GM12878 (cell line): ENCODE data around the gene NFYC.

Experiments used
- ATF7 ChIP-seq: fragments of 450-650 bp; IDR thresholded peaks from 2 replicates; pipeline ENCODE4 v1.6.1; 2016; ENCODE audit warnings: low read depth, mild to moderate bottlenecking
- CTCF ChIP-seq, 3 experiments: IDR thresholded peaks in 2 of 3; conservative IDR thresholded peaks in 1 of 3; 2 replicates each; pipeline ENCODE4 v1.5.1; 2011; ENCODE audit warnings: low read depth in 3 of 3, low read length in 3 of 3, mild to moderate bottlenecking in 3 of 3, control low read depth in 2 of 3, moderate library complexity in 2 of 3, inconsistent platforms in 1 of 3, mixed read lengths in 1 of 3; ENCODE audit not compliant: control insufficient read depth in 2 of 3, insufficient read depth in 1 of 3; ENCODE audit errors: extremely low read depth in 1 of 3
- EZH2 ChIP-seq: IDR thresholded peaks from 2 replicates; pipeline ENCODE4 v1.6.1; 2012; ENCODE audit warnings: low read depth, mild to moderate bottlenecking, control low read depth, inconsistent platforms, low read length, borderline replicate concordance; ENCODE audit not compliant: control insufficient read depth
- NFIC ChIP-seq: IDR thresholded peaks from 2 replicates; pipeline ENCODE4 v1.6.1; 2012; ENCODE audit warnings: low read depth, mild to moderate bottlenecking, inconsistent platforms, low read length, moderate library complexity
- POLR2A ChIP-seq: IDR thresholded peaks from 2 replicates; pipeline ENCODE4 v1.6.1; 2011; ENCODE audit warnings: low read depth, mild to moderate bottlenecking, low read length
- POLR2AphosphoS5 ChIP-seq: IDR thresholded peaks from 2 replicates; pipeline ENCODE4 v1.6.1; 2011; ENCODE audit warnings: mild to moderate bottlenecking, low read length, inconsistent platforms
- SUZ12 ChIP-seq: fragments of 200-600 bp; sonication (generic); IDR thresholded peaks from one replicate; pipeline ENCODE4 v1.6.1; 2018; ENCODE audit warnings: antibody characterized with exemption, mild to moderate bottlenecking; ENCODE audit not compliant: unreplicated experiment
- YY1 ChIP-seq: IDR thresholded peaks from 2 replicates; pipeline ENCODE4 v1.6.1; 2011; ENCODE audit warnings: low read depth, mild to moderate bottlenecking, low read length
- ZNF24 ChIP-seq: fragments of 450-650 bp; IDR thresholded peaks from 2 replicates; pipeline ENCODE4 v1.6.1; 2017; ENCODE audit warnings: antibody characterized with exemption, mild to moderate bottlenecking

DNA sequence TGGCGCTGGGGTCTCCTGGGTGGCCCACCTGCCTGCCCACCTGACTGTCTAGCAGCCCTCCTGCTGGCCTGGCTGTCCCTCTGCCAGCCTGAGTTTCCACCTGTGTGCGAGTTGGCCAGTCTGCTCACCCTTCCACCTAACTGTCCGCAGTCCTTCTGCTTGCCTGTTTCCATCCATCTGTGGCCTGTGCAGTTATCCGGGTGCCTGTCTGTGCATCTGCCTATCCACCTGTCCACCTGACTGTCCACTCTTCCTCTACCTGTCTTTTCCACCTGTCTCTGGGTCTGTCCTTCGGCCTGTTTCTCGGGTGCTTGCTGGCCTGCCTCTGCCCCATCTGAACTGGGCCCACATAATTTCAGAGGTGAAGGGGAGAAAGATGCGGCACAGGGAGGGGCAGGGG, 93.9 kb downstream of the NFYC start:
- no peak for TF ChIP-seq POLR2A
- no peak for TF ChIP-seq YY1
- TF ChIP-seq CTCF (IDR thresholded peaks at IDR 0.05 in 2 of 3, conservative IDR thresholded peaks at IDR 0.05 in 1 of 3; ENCODE audit: control insufficient read depth in 2 of 3, extremely low read depth in 1 of 3, insufficient read depth in 1 of 3, low read depth in 3 of 3, low read length in 3 of 3): no peak
- TF ChIP-seq NFIC: no peak
- no peak for TF ChIP-seq ATF7
- no peak for TF ChIP-seq POLR2AphosphoS5
- TF ChIP-seq ZNF24: no peak
- no peak for TF ChIP-seq SUZ12
- no peak for TF ChIP-seq EZH2
